Immature natural killer cell (primary cell): ENCODE data around the gene CTBP2. TPM values are rescaled to one million over a fixed set of nuclear protein-coding genes. Genes with fewer than 3 reads are reported as not detected.

Experiments used
- DNase-seq, 3 donors: peaks; one replicate each; pipeline ENCODE4 v3.0.0; 2022; ENCODE audit warnings: mixed read lengths in 1 of 3
- H3K27ac Mint-ChIP-seq, 6 donors: one replicate each; pipeline ENCODE4 v1.8.0; 2020; ENCODE audit warnings: mixed read lengths in 6 of 6, mild to moderate bottlenecking in 5 of 6, inconsistent platforms in 4 of 6, moderate library complexity in 3 of 6
- H3K27me3 Mint-ChIP-seq, 3 donors: one replicate each; pipeline ENCODE4 v1.8.0; 2020 to 2021; ENCODE audit warnings: low read depth in 3 of 3, mild to moderate bottlenecking in 3 of 3, mixed read lengths in 3 of 3, moderate library complexity in 3 of 3, inconsistent platforms in 1 of 3
- H3K36me3 Mint-ChIP-seq, 3 donors: one replicate each; pipeline ENCODE4 v1.8.0; 2020; ENCODE audit warnings: mixed read lengths in 3 of 3, inconsistent platforms in 2 of 3, mild to moderate bottlenecking in 2 of 3
- H3K4me1 Mint-ChIP-seq, 2 donors: one replicate each; pipeline ENCODE4 v1.8.0; 2020; ENCODE audit warnings: inconsistent platforms in 2 of 2, mild to moderate bottlenecking in 2 of 2, mixed read lengths in 2 of 2, moderate library complexity in 1 of 2
- H3K4me3 Mint-ChIP-seq, 5 donors: one replicate each; pipeline ENCODE4 v1.8.0; 2020; ENCODE audit warnings: mild to moderate bottlenecking in 5 of 5, mixed read lengths in 5 of 5, inconsistent platforms in 3 of 5, moderate library complexity in 3 of 5
- H3K9me3 Mint-ChIP-seq, 6 donors: one replicate each; pipeline ENCODE4 v1.8.0; 2020; ENCODE audit warnings: mild to moderate bottlenecking in 6 of 6, mixed read lengths in 6 of 6, inconsistent platforms in 4 of 6, moderate library complexity in 3 of 6
- polyA plus RNA-seq, 3 donors: library from polyadenylated mRNA; unstranded; fragments of 300-500 nt; fragmentation: Illumina TruSeq; gene quantifications; one replicate each; pipeline ENCODE4 v1.2.3, GENCODE V29; 2021

CTBP2 gene
- polyA plus RNA-seq, 3 donors from 2014 or later, result 89.8 to 154 (median 131) TPM

GRCh38 chr10:125093974-125094705 lies 66.2 kb downstream of the CTBP2 start:
- Mint-ChIP-seq H3K27ac (peak overlapping the region; percentile 19 to 91 (median 85)), H3K27me3 (peaks cover 0 to 8% (median 3%) of the 10 kb centered on the region in 3 donors), H3K36me3 (no peaks in the 10 kb centered on the region), H3K9me3 (no peaks in the 10 kb centered on the region), H3K4me3 (peak overlapping the region in 4 of 5 donors; percentile 21 to 81 (median 61)), H3K4me1 (peaks cover 97 to 100% of the 10 kb centered on the region in 2 donors)
- DNase-seq, result no peak

- Mint-ChIP-seq H3K4me3 (peak overlapping the region in 4 of 5 donors; percentile 15 to 58 (median 20)), H3K4me1 (peaks cover 97 to 100% of the 10 kb centered on the region in 2 donors), H3K36me3 (peaks cover 0 to 3% (median 0%) of the 10 kb centered on the region in 3 donors), H3K27me3 (peaks cover 0 to 8% (median under 1%) of the 10 kb centered on the region in 3 donors), H3K27ac (peak overlapping the region in 5 of 6 donors; percentile 36 to 84 (median 78)), H3K9me3 (no peaks in the 10 kb centered on the region)
- DNase-seq, result no peak
These were observed 67.0 kb downstream of the CTBP2 start for GRCh38 chr10:125093199-125093973.

GRCh38 chr10:125092564-125093031 lies 67.8 kb downstream of the CTBP2 start:
- no peak for DNase-seq
- H3K4me3 Mint-ChIP-seq, result peak overlapping the region in 4 of 5 donors; percentile 20 to 47 (median 40)
- H3K27ac Mint-ChIP-seq, result peak overlapping the region; percentile 54 to 84 (median 81)
- H3K36me3 Mint-ChIP-seq, result peaks cover 0 to 5% (median 0%) of the 10 kb centered on the region in 3 donors
- peaks cover 0 to 3% (median 0%) of the 10 kb centered on the region in 3 donors for H3K27me3 Mint-ChIP-seq
- peaks cover 97 to 100% of the 10 kb centered on the region in 2 donors for H3K4me1 Mint-ChIP-seq
- no peaks in the 10 kb centered on the region for H3K9me3 Mint-ChIP-seq

GRCh38 chr10:125091891-125092290 lies 68.5 kb downstream of the CTBP2 start:
- Mint-ChIP-seq H3K36me3 (peaks cover 0 to 8% (median 0%) of the 10 kb centered on the region in 3 donors), H3K4me3 (peak overlapping the region in 1 of 5 donors; percentile 12), H3K27me3 (peaks cover 0 to 3% (median 0%) of the 10 kb centered on the region in 3 donors), H3K4me1 (peaks cover 93 to 98% of the 10 kb centered on the region in 2 donors), H3K9me3 (no peaks in the 10 kb centered on the region), H3K27ac (peak overlapping the region; percentile 72 to 84 (median 78))
- DNase-seq, result no peak

GRCh38 chr10:125089469-125089868 lies 70.9 kb downstream of the CTBP2 start:
- H3K9me3 Mint-ChIP-seq, result no peaks in the 10 kb centered on the region
- H3K27ac Mint-ChIP-seq, result peak overlapping the region in 4 of 6 donors; percentile 20 to 62 (median 40)
- no peak for DNase-seq
- H3K4me1 Mint-ChIP-seq, result peaks cover 82 to 95% of the 10 kb centered on the region in 2 donors
- H3K27me3 Mint-ChIP-seq, result peaks cover 0 to 3% (median 0%) of the 10 kb centered on the region in 3 donors
- H3K36me3 Mint-ChIP-seq, result peaks cover 0 to 11% (median 0%) of the 10 kb centered on the region in 3 donors
- H3K4me3 Mint-ChIP-seq, result no peak overlapping the region

GRCh38 chr10:125087897-125088215 lies 72.5 kb downstream of the CTBP2 start:
- Mint-ChIP-seq H3K4me1 (peaks cover 77 to 95% of the 10 kb centered on the region in 2 donors), H3K4me3 (no peak overlapping the region), H3K27me3 (peaks cover 0 to 2% (median 0%) of the 10 kb centered on the region in 3 donors), H3K27ac (peak overlapping the region in 4 of 6 donors; percentile 21 to 75 (median 60)), H3K9me3 (no peaks in the 10 kb centered on the region), H3K36me3 (peaks cover 0 to 11% (median 0%) of the 10 kb centered on the region in 3 donors)
- no peak for DNase-seq

- Mint-ChIP-seq H3K4me1 (peaks cover 76 to 95% of the 10 kb centered on the region in 2 donors), H3K4me3 (no peak overlapping the region), H3K36me3 (peaks cover 0 to 11% (median 0%) of the 10 kb centered on the region in 3 donors), H3K9me3 (no peaks in the 10 kb centered on the region), H3K27me3 (peaks cover 0 to 2% (median 0%) of the 10 kb centered on the region in 3 donors), H3K27ac (peak overlapping the region in 5 of 6 donors; percentile 13 to 84 (median 66))
- no peak for DNase-seq
These were observed 73.0 kb downstream of the CTBP2 start for GRCh38 chr10:125087191-125087896.

GRCh38 chr10:125086691-125087090 lies 73.7 kb downstream of the CTBP2 start:
- Mint-ChIP-seq H3K27me3 (peaks cover 0 to 2% (median 0%) of the 10 kb centered on the region in 3 donors), H3K36me3 (peaks cover 0 to 11% (median 0%) of the 10 kb centered on the region in 3 donors), H3K9me3 (no peaks in the 10 kb centered on the region), H3K27ac (peak overlapping the region in 4 of 6 donors; percentile 45 to 75 (median 48)), H3K4me1 (peaks cover 72 to 95% of the 10 kb centered on the region in 2 donors), H3K4me3 (no peak overlapping the region)
- DNase-seq, result no peak

GRCh38 chr10:125085258-125086054 lies 74.9 kb downstream of the CTBP2 start:
- H3K27me3 Mint-ChIP-seq, result peaks cover 0 to 2% (median 0%) of the 10 kb centered on the region in 3 donors
- no peak overlapping the region for H3K4me3 Mint-ChIP-seq
- no peak for DNase-seq
- H3K36me3 Mint-ChIP-seq, result peaks cover 0 to 11% (median 0%) of the 10 kb centered on the region in 3 donors
- peaks cover 73 to 95% of the 10 kb centered on the region in 2 donors for H3K4me1 Mint-ChIP-seq
- H3K9me3 Mint-ChIP-seq, result no peaks in the 10 kb centered on the region
- H3K27ac Mint-ChIP-seq, result peak overlapping the region; percentile 14 to 87 (median 60)

GRCh38 chr10:125084614-125085257 lies 75.6 kb downstream of the CTBP2 start:
- H3K27me3 Mint-ChIP-seq, result peaks cover 0 to 3% (median 0%) of the 10 kb centered on the region in 3 donors
- no peak overlapping the region for H3K4me3 Mint-ChIP-seq
- H3K4me1 Mint-ChIP-seq, result peaks cover 76 to 95% of the 10 kb centered on the region in 2 donors
- peaks cover 0 to 11% (median 0%) of the 10 kb centered on the region in 3 donors for H3K36me3 Mint-ChIP-seq
- no peak for DNase-seq
- peak overlapping the region; percentile 3 to 87 (median 60) for H3K27ac Mint-ChIP-seq
- H3K9me3 Mint-ChIP-seq, result no peaks in the 10 kb centered on the region

- Mint-ChIP-seq H3K27me3 (peaks cover 0 to 3% (median 0%) of the 10 kb centered on the region in 3 donors), H3K9me3 (no peaks in the 10 kb centered on the region), H3K4me3 (no peak overlapping the region), H3K4me1 (peaks cover 76 to 95% of the 10 kb centered on the region in 2 donors), H3K27ac (peak overlapping the region in 3 of 6 donors; percentile 23 to 79 (median 59)), H3K36me3 (peaks cover 0 to 11% (median 0%) of the 10 kb centered on the region in 3 donors)
- no peak for DNase-seq
These were observed 76.2 kb downstream of the CTBP2 start for GRCh38 chr10:125084191-125084613.

- Mint-ChIP-seq H3K36me3 (peaks cover 0 to 8% (median 0%) of the 10 kb centered on the region in 3 donors), H3K4me3 (no peak overlapping the region), H3K4me1 (peaks cover 71 to 93% of the 10 kb centered on the region in 2 donors), H3K27me3 (peaks cover 0 to 3% (median 0%) of the 10 kb centered on the region in 3 donors), H3K27ac (peak overlapping the region in 4 of 6 donors; percentile 19 to 56 (median 24)), H3K9me3 (no peaks in the 10 kb centered on the region)
- no peak for DNase-seq
These were observed 76.8 kb downstream of the CTBP2 start for GRCh38 chr10:125083576-125083920.
